Neural cell (in vitro differentiated cells): ENCODE data around the gene COL2A1. TPM values are rescaled to one million over a fixed set of nuclear protein-coding genes. Genes with fewer than 3 reads are reported as not detected.

ENCODE experiments used
- H2AFZ ChIP-seq: fragments of 200-600, 300-800 bp; sonication (generic), shearing (Covaris generic); 2 replicates; pipeline ENCODE4 v1.6.0; 2014; ENCODE audit warnings: low read depth, mild to moderate bottlenecking, antibody characterized with exemption, low read length, moderate library complexity
- H3F3A ChIP-seq: fragments of 200-600 bp; shearing (Covaris generic); 2 replicates; pipeline ENCODE4 v1.6.1; 2016; ENCODE audit warnings: mild to moderate bottlenecking, moderate library complexity, mixed read lengths, antibody characterized with exemption, low read length; ENCODE audit not compliant: insufficient read depth, poor library complexity, severe bottlenecking
- H3K27ac ChIP-seq: fragments of 200-600, 300-800 bp; sonication (generic), shearing (Covaris generic); 2 replicates; pipeline ENCODE4 v1.5.1; 2014; ENCODE audit warnings: mild to moderate bottlenecking, low read length, moderate library complexity
- H3K27me3 ChIP-seq: fragments of 300-800, 200-600 bp; sonication (generic), shearing (Covaris generic); 2 replicates; pipeline ENCODE4 v1.6.0; 2014; ENCODE audit warnings: mild to moderate bottlenecking, low read depth, low read length, moderate library complexity; ENCODE audit not compliant: insufficient read depth
- H3K36me3 ChIP-seq: fragments of 300-800, 200-600 bp; sonication (generic), shearing (Covaris generic); 2 replicates; pipeline ENCODE4 v1.5.1; 2014; ENCODE audit warnings: mild to moderate bottlenecking, antibody characterized with exemption, low read length, moderate library complexity; ENCODE audit not compliant: insufficient read depth
- H3K4me2 ChIP-seq: fragments of 300-800, 200-600 bp; sonication (generic), shearing (Covaris generic); 2 replicates; pipeline ENCODE4 v1.6.0; 2014; ENCODE audit warnings: mild to moderate bottlenecking, low read length
- H3K4me3 ChIP-seq: fragments of 300-800, 200-600 bp; sonication (generic), shearing (Covaris generic); 2 replicates; pipeline ENCODE4 v1.5.1; 2014; ENCODE audit warnings: mild to moderate bottlenecking, low read length, moderate library complexity
- H3K79me2 ChIP-seq: fragments of 200-600 bp; shearing (Covaris generic); replicated peaks from 2 replicates; pipeline ENCODE4 v1.6.0; 2014; ENCODE audit warnings: mild to moderate bottlenecking, low read length, moderate library complexity; ENCODE audit not compliant: insufficient read depth
- H3K9ac ChIP-seq: fragments of 300-800, 200-600 bp; sonication (generic), shearing (Covaris generic); 2 replicates; pipeline ENCODE4 v1.6.1; 2016; ENCODE audit warnings: mild to moderate bottlenecking, low read length, mixed read lengths
- H3K9me2 ChIP-seq: fragments of 200-600 bp; shearing (Covaris generic); 2 replicates; pipeline ENCODE4 v1.6.1; 2016; ENCODE audit warnings: mild to moderate bottlenecking, low read length, mixed read lengths; ENCODE audit not compliant: insufficient read depth
- H3K9me3 ChIP-seq: fragments of 200-600, 300-800 bp; sonication (generic), shearing (Covaris generic); 2 replicates; pipeline ENCODE4 v1.6.1; 2016; ENCODE audit warnings: mild to moderate bottlenecking, mixed run types, low read length, moderate library complexity, mixed read lengths
- H4K20me1 ChIP-seq: fragments of 200-600 bp; shearing (Covaris generic); 2 replicates; pipeline ENCODE4 v1.6.1; 2016; ENCODE audit warnings: mild to moderate bottlenecking, mixed run types; ENCODE audit not compliant: insufficient read depth
- CTCF ChIP-seq: fragments of 450-650 bp; IDR thresholded peaks from 2 replicates; pipeline ENCODE4 v1.5.1; 2014; ENCODE audit warnings: antibody characterized with exemption, mild to moderate bottlenecking, moderate library complexity; ENCODE audit not compliant: poor library complexity, severe bottlenecking
- EP300 ChIP-seq: fragments of 450-650 bp; conservative IDR thresholded peaks from 2 replicates; pipeline ENCODE4 v1.6.1; 2014; ENCODE audit warnings: antibody characterized with exemption, mild to moderate bottlenecking, moderate library complexity; ENCODE audit not compliant: poor library complexity, severe bottlenecking
- EZH2 ChIP-seq: fragments of 200-600, 300-800 bp; shearing (Covaris generic), sonication (generic); IDR thresholded peaks from 2 replicates; pipeline ENCODE4 v1.6.1; 2014; ENCODE audit warnings: antibody characterized with exemption, low read length, borderline replicate concordance, mild to moderate bottlenecking; ENCODE audit not compliant: insufficient read depth, poor library complexity, severe bottlenecking
- MXI1 ChIP-seq: fragments of 450-650 bp; conservative IDR thresholded peaks from 2 replicates; pipeline ENCODE4 v1.6.1; 2014; ENCODE audit warnings: antibody characterized with exemption, mild to moderate bottlenecking; ENCODE audit not compliant: poor library complexity, severe bottlenecking
- POLR2AphosphoS5 ChIP-seq: IDR thresholded peaks from 2 replicates; pipeline ENCODE4 v1.6.1; 2012
- RAD21 ChIP-seq: fragments of 450-650 bp; conservative IDR thresholded peaks from 2 replicates; pipeline ENCODE4 v1.6.1; 2014; ENCODE audit warnings: antibody characterized with exemption, mild to moderate bottlenecking, moderate library complexity
- SMC3 ChIP-seq: fragments of 450-650 bp; conservative IDR thresholded peaks from 2 replicates; pipeline ENCODE4 v1.6.1; 2014; ENCODE audit warnings: antibody characterized with exemption, mild to moderate bottlenecking, moderate library complexity; ENCODE audit not compliant: poor library complexity
- TAF1 ChIP-seq: IDR thresholded peaks from 2 replicates; pipeline ENCODE4 v1.6.1; 2012; ENCODE audit warnings: low read depth
- polyA plus RNA-seq: library from polyadenylated mRNA; depleted of rRNA; stranded (reverse); fragments of >200 nt; gene quantifications from 2 replicates; pipeline ENCODE4 v1.2.3, GENCODE V29; 2014
- TF ChIP-seq, protein P1 (sequence below): IDR thresholded peaks from 2 replicates; pipeline ENCODE4 v1.6.1; 2012; ENCODE audit warnings: borderline replicate concordance

COL2A1 gene
- polyA plus RNA-seq, 1 donor from 2014 or later = 1.3 TPM

- no peaks in the 10 kb centered on the region for H3K9me2 ChIP-seq
- TF ChIP-seq EZH2 = no peak
- H4K20me1 ChIP-seq = no peaks in the 10 kb centered on the region
- no peak overlapping the region for H2AFZ ChIP-seq
- H3K4me3 ChIP-seq = no peak overlapping the region
- H3K4me2 ChIP-seq = no peak overlapping the region
- H3K36me3 ChIP-seq = no peaks in the 10 kb centered on the region
- no peaks in the 10 kb centered on the region for H3K79me2 ChIP-seq
- H3K27me3 ChIP-seq = no peaks in the 10 kb centered on the region
- no peak overlapping the region for H3K27ac ChIP-seq
- H3K9me3 ChIP-seq = no peaks in the 10 kb centered on the region
- H3K9ac ChIP-seq = no peak overlapping the region
- no peaks in the 10 kb centered on the region for H3F3A ChIP-seq
These were observed 57.6 kb downstream of the COL2A1 start for GRCh38 chr12:47946413-47947323.

- Histone ChIP-seq H3K27ac (no peak overlapping the region), H4K20me1 (no peaks in the 10 kb centered on the region), H3K36me3 (no peaks in the 10 kb centered on the region), H3K4me3 (no peak overlapping the region), H3K27me3 (no peaks in the 10 kb centered on the region), H3K9me3 (no peaks in the 10 kb centered on the region), H3K9me2 (no peaks in the 10 kb centered on the region), H3K4me2 (no peak overlapping the region), H3K79me2 (no peaks in the 10 kb centered on the region), H3F3A (no peaks in the 10 kb centered on the region), H3K9ac (no peak overlapping the region), H2AFZ (no peak overlapping the region)
- no peak for TF ChIP-seq EP300
- TF ChIP-seq, protein P1, sequence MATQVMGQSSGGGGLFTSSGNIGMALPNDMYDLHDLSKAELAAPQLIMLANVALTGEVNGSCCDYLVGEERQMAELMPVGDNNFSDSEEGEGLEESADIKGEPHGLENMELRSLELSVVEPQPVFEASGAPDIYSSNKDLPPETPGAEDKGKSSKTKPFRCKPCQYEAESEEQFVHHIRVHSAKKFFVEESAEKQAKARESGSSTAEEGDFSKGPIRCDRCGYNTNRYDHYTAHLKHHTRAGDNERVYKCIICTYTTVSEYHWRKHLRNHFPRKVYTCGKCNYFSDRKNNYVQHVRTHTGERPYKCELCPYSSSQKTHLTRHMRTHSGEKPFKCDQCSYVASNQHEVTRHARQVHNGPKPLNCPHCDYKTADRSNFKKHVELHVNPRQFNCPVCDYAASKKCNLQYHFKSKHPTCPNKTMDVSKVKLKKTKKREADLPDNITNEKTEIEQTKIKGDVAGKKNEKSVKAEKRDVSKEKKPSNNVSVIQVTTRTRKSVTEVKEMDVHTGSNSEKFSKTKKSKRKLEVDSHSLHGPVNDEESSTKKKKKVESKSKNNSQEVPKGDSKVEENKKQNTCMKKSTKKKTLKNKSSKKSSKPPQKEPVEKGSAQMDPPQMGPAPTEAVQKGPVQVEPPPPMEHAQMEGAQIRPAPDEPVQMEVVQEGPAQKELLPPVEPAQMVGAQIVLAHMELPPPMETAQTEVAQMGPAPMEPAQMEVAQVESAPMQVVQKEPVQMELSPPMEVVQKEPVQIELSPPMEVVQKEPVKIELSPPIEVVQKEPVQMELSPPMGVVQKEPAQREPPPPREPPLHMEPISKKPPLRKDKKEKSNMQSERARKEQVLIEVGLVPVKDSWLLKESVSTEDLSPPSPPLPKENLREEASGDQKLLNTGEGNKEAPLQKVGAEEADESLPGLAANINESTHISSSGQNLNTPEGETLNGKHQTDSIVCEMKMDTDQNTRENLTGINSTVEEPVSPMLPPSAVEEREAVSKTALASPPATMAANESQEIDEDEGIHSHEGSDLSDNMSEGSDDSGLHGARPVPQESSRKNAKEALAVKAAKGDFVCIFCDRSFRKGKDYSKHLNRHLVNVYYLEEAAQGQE = no peak
- TF ChIP-seq SMC3 = no peak
- no peak for TF ChIP-seq POLR2AphosphoS5
- TF ChIP-seq EZH2 = no peak
- no peak for TF ChIP-seq TAF1
- no peak for TF ChIP-seq RAD21
- TF ChIP-seq CTCF = no peak
- no peak for TF ChIP-seq MXI1
These were observed 58.9 kb downstream of the COL2A1 start for GRCh38 chr12:47945341-47945728.
